Measurements from ENCODE around the gene SIX2.

The SIX2 gene

GRCh38 chr2:45000921-45001868, 8.1 kb downstream of the SIX2 start:
- TF ChIP-seq CTCF (IDR thresholded peaks at IDR 0.05; ENCODE audit: low read depth, low read length): no peak
- DNase-seq (ENCODE audit: extremely low read depth, low read depth): no peak

- no peak for TF ChIP-seq CTCF (IDR thresholded peaks at IDR 0.05; ENCODE audit: low read depth, low read length)
- no peak for DNase-seq (ENCODE audit: extremely low read depth, low read depth)
These were observed 8.8 kb downstream of the SIX2 start for GRCh38 chr2:45000341-45000901.

- DNase-seq (ENCODE audit: extremely low read depth, low read depth): no peak
- TF ChIP-seq CTCF (IDR thresholded peaks at IDR 0.05; ENCODE audit: low read depth, low read length): no peak
These were observed 9.7 kb downstream of the SIX2 start for GRCh38 chr2:44999540-44999939.

GRCh38 chr2:44997963-44998362, 11.3 kb downstream of the SIX2 start:
- DNase-seq (ENCODE audit: extremely low read depth, low read depth): no peak
- TF ChIP-seq CTCF (IDR thresholded peaks at IDR 0.05; ENCODE audit: low read depth, low read length): no peak

- TF ChIP-seq CTCF (IDR thresholded peaks at IDR 0.05; ENCODE audit: low read depth, low read length): no peak
- DNase-seq (ENCODE audit: extremely low read depth, low read depth): no peak
These were observed 12.9 kb downstream of the SIX2 start for GRCh38 chr2:44996356-44996755.

GRCh38 chr2:44994377-44994776, 14.9 kb downstream of the SIX2 start:
- DNase-seq (ENCODE audit: extremely low read depth, low read depth): no peak
- no peak for TF ChIP-seq CTCF (IDR thresholded peaks at IDR 0.05; ENCODE audit: low read depth, low read length)

- no peak for DNase-seq (ENCODE audit: extremely low read depth, low read depth)
- no peak for TF ChIP-seq CTCF (IDR thresholded peaks at IDR 0.05; ENCODE audit: low read depth, low read length)
These were observed 20.1 kb downstream of the SIX2 start for GRCh38 chr2:44989176-44989575.
